Measurements from ENCODE around the gene EVI2B.
"Not testable (repeated sequence)": the region's sequence is repeated elsewhere in the genome, so short reads cannot be mapped to it uniquely, and the experiment has no call there.

The EVI2B gene

DNA sequence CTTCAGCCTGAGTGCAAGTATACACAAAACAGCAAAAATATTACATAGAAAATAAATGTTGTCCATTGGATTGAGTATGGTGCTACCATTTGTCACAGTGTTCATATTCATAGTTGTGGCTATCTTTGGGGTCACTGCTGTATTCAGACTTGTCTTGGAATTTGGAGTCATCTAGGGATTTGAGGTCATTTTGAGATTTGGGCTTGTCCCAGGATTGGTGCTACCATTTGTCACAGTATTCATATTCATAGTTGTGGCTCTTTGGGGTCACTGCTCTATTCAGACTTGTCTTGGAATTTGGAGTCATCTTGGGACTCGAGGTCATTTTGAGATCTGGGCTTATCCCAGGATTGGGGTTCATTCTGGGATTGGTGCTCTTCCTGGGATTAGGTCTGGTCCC, 41.6 kb downstream of the EVI2B start:
- no peak for DNase-seq (ENCODE audit: low read depth in 1 of 2, low spot score in 1 of 2)

DNA sequence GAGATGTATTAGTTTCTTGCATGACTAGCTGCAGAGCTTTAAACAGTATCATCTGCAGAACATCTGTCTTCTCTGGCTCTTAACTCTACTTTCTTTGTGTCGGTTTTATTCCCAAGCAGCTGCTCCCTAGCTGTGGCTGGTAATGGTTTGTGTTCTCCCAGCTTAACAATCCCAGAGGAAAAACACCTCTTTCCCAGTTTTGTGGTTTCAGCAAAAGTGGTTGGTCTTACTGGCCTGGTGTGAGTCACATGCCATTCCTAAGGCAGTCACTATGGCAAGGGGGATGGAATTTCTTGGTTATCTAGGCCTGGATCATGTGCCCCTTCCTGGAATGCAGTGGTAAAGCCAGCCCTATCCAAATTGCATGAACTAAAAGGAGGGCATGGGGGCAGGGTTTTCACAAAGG, 44.3 kb downstream of the EVI2B start:
- DNase-seq (ENCODE audit: low read depth in 1 of 2, low spot score in 1 of 2) = no peak

DNA sequence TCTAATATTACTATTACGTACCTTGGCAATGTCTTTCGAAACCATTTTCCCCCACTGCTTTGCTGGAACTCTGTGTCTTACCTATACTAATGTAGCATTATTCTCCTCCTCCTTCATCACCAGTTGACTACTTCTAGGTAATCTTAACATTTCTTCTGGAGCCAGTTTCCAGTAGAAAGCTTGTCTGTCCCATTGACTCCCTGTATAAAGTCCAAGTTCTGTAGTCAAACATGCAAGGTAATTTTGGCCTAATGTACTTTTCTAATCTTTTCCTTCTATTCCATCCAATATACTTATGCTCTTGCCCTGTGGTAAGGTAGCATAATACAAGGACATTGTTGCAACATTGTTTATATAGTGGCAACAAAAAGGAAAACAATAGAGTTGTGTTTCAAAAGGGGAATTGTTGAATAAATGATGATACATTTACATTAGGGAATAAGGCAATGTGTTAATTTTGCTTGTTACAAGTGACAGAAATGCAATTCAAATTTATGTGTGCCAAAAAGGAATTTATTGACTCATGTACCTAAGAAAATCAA, 44.7 kb downstream of the EVI2B start:
- no peak for DNase-seq (ENCODE audit: low read depth in 1 of 2, low spot score in 1 of 2)

DNA sequence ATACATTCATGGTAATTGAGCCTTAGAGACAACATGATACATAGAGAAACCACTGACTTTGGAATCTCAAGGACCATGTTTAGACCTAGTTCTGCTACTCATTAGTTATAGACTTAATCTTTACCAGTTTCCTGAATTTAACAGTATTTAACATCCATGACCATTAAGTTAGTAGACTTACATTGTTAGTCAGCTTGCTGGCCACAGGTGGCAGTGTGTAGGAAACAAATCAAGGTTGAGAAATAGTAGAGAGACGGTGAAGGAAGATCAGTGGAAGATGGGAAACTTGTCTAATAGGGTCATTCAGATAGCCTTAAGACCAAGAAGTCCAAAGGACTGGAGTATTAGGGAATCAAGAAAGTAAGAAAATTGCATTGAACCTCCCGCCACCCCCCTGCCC, 47.8 kb downstream of the EVI2B start:
- DNase-seq (ENCODE audit: low read depth in 1 of 2, low spot score in 1 of 2) = no peak

- DNase-seq (ENCODE audit: low read depth in 1 of 2, low spot score in 1 of 2) = not testable (repeated sequence)
Observed at GRCh38 chr17:31262923-31263322, 50.9 kb downstream of the EVI2B start.

DNA sequence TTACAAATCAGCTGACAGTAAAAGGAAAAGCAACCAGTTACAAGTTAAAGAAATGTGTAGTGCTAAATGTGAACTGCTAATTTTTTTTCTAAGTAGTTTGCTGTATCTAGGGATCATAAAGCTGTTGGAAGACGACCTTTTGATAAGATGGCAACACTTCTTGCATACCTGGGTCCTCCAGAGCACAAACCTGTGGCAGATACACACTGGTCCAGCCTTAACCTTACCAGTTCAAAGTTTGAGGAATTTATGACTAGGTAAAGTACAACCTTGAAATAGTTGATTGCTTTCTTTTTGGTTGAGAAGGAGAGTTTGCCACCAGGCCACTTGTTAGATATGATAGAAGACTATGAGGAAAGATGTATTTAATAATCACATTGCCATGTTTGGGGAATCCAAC, 52.3 kb downstream of the EVI2B start:
- DNase-seq (ENCODE audit: low read depth in 1 of 2, low spot score in 1 of 2) = no peak

- DNase-seq (ENCODE audit: low read depth in 1 of 2, low spot score in 1 of 2) = no peak
Observed at GRCh38 chr17:31260151-31260550, 53.7 kb downstream of the EVI2B start.

- DNase-seq (ENCODE audit: low read depth in 1 of 2, low spot score in 1 of 2) = no peak
Observed at GRCh38 chr17:31256936-31257335, 56.9 kb downstream of the EVI2B start.

GRCh38 chr17:31254654-31255053, 59.2 kb downstream of the EVI2B start:
- DNase-seq (ENCODE audit: low read depth in 1 of 2, low spot score in 1 of 2) = no peak
